AG04449 (cell line): Measurements from ENCODE around the gene STN1.

Experiments used
- CTCF ChIA-PET: fragments of 350-600 bp; formaldehyde crosslinking; extraction: SDS; loops from one replicate; lab custom pipeline; 2021; ENCODE audit warnings: antibody characterized with exemption; lab: Yijun Ruan, JAX
- POLR2A ChIA-PET: fragments of 400-600, 350-600 bp; formaldehyde crosslinking; extraction: SDS; loops from one replicate; lab custom pipeline; 2020; ENCODE audit warnings: antibody characterized with exemption, inconsistent platforms; lab: Yijun Ruan, JAX
- DNase-seq: peaks from one replicate; pipeline ENCODE4 v3.0.0-alpha.2; 2010; ENCODE audit warnings: low read depth, low spot score
- H3K4me3 ChIP-seq: 2 replicates; pipeline ENCODE4 v1.5.1; 2011; ENCODE audit warnings: low read depth, mild to moderate bottlenecking, control low read depth, low read length
- CTCF ChIP-seq: IDR thresholded peaks from one replicate; pipeline ENCODE4 v1.5.1; 2011; ENCODE audit warnings: mild to moderate bottlenecking, moderate library complexity, low read length, control low read depth, inconsistent platforms; ENCODE audit not compliant: insufficient read depth; ENCODE audit errors: missing control alignments

STN1 gene

DNA sequence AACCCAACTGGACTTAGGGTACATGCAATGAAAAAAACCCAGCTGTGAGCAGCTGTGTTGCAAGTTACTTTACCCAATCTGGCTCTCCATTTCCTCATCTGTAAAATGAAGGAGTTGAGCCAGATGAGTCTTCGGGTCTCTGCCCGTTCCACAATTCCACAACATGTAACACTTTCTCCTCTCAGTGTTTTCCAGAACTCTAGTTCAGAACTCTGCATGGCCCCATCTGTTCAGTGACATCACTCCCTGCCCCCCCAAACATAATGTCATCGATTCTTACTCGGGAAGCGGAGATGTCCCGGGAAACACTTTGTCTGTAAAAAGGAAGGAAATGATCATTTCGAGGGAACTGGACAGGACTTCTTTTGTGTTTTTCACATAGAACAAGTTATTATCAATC, 65.1 kb downstream of the STN1 start:
- no peak for DNase-seq
- TF ChIP-seq CTCF: no peak
- CTCF ChIA-PET: interaction anchor here (0.8 to 13.5 kb wide), 7 partner anchors 10 to 259 kb away, joined by 3 to 356 read pairs (median 4); no protein-coding TSS in a partner anchor
- no peak overlapping the region for H3K4me3 ChIP-seq
- POLR2A ChIA-PET: no interaction called here

DNA sequence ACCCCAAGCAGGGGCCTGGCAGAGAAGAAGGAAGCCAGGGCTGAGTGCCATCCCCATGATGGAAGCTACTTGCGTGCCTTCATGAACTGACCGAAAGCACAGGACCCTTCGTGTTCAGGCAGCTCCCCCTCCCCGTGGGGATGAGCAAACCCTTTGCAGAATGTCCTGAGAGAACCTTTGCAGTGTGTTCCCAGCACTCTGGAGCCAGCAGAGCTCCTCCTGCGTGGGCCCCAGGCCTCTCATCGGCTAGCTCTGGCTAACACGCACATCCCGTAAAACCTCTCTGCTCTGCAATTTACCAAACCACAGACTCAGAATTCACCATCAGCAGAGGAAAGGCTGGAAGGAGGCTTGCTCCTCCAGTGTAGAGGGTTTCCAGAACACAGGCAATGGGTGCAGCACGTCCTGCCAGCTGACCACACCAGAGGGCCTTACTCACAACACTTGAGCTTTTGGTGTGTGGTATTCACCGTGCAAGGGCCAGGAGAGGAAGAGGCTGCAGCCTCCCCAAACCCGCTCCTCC, 65.7 kb downstream of the STN1 start:
- no peak for TF ChIP-seq CTCF
- CTCF ChIA-PET: interaction anchor here (0.8 to 13.5 kb wide), 11 partner anchors 9 to 269 kb away, joined by 3 to 356 read pairs (median 4); partner anchors contain the start of gene SFR1
- no peak for DNase-seq
- POLR2A ChIA-PET: no interaction called here
- no peak overlapping the region for H3K4me3 ChIP-seq

- H3K4me3 ChIP-seq: no peak overlapping the region
- ChIA-PET POLR2A (no interaction called here), CTCF (interaction anchor here (0.6 to 13.5 kb wide), 7 partner anchors 16 to 270 kb away, joined by 3 to 356 read pairs (median 4); partner anchors contain the start of gene SFR1)
- DNase-seq: no peak
- TF ChIP-seq CTCF: no peak
Measured at GRCh38 chr10:103851261-103851660, 66.7 kb downstream of the STN1 start.

DNA sequence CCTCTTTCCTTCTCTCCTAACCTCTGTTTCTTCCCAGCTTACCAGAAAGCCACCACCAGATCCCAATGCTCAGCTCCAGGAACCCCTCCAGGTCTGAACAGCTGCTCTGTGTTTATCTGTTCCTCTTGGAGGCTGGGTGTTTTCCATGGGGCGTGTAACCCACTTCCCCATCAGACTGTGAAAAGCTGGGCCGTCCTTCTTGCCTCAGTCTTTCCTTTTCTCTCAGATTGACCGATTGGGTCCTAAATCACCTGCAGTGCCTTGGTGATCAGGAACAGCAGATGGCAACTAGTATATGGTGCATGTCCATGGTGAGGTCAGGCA, 67.5 kb downstream of the STN1 start:
- POLR2A ChIA-PET: no interaction called here
- CTCF ChIA-PET: interaction anchor here (0.9 to 13.5 kb wide), 2 partner anchors 140 to 165 kb away, joined by 3 to 356 read pairs; no protein-coding TSS in a partner anchor
- 0 out of 2 replicates have a peak overlapping the region, but pooled peaks have one; percentile 16 for H3K4me3 ChIP-seq
- no peak for DNase-seq
- TF ChIP-seq CTCF: no peak

DNA sequence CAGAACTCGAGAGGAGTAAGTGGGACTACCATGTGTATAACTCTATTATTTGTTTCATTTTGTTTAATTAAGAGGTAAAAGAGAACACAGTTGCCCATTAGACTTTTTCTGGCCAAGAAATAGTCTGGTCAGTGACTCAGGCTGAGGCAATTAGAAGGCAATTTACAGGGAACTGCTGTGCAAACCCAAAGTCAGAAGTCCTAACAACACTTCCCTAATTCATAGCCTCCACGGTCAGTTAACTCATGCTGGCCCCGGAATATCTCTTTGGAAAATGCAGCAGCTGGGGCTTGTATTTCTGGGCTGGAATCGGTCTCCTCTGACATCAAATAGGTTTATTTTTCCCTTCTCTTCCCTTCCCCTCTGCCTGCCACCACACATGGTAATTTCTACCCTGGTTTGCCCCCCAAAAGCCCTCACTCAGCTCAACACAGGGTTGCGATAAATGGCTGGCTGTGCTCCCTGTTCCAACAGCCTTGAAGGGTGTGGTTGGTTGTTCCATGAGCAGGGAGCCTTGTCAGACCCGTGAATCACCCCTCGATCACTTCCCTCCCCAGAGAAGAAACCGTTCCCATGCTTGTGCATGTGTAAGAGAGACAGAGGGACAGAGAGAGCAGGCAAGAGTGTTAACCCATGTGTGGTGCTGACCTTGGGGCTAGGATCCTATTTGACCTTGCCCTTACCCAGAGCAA, 68.0 kb downstream of the STN1 start:
- ChIA-PET CTCF (interaction anchor here (0.9 to 13.5 kb wide), 2 partner anchors 140 to 164 kb away, joined by 3 to 356 read pairs; no protein-coding TSS in a partner anchor), POLR2A (no interaction called here)
- DNase-seq: peak; percentile 65
- no peak for TF ChIP-seq CTCF
- H3K4me3 ChIP-seq: peak overlapping the region; percentile 16

GRCh38 chr10:103849212-103849877, 68.6 kb downstream of the STN1 start:
- no peak overlapping the region for H3K4me3 ChIP-seq
- ChIA-PET POLR2A (interaction anchor here (0.7 kb wide), 1 partner anchor 171 kb away, joined by 3 read pairs; no protein-coding TSS in a partner anchor), CTCF (interaction anchor here (1.1 to 13.5 kb wide), 7 partner anchors 9 to 139 kb away, joined by 3 to 356 read pairs (median 3); no protein-coding TSS in a partner anchor)
- TF ChIP-seq CTCF: no peak
- DNase-seq: no peak
